ENCODE data around the gene PLEKHG3.
A peak's percentile ranks its signal among the peaks of the same experiment; 100 is the strongest.

The PLEKHG3 gene

GRCh38 chr14:64704143-64704742 is at the start of gene PLEKHG3:
Gene PLEKHG3, plus strand, starts transcription at chr14:64704424. Its CDS starts 23,208 bp downstream, at chr14:64727632.
- peak in 51 of 56 donors; percentile 18 to 86 (median 69) for DNase-seq

GRCh38 chr14:64654901-64655300 is 49.3 kb upstream of the PLEKHG3 start:
- no peak for DNase-seq

- no peak for DNase-seq
These were observed 47.2 kb upstream of the PLEKHG3 start for GRCh38 chr14:64656986-64657385.

GRCh38 chr14:64658201-64658600 is 46.0 kb upstream of the PLEKHG3 start:
- DNase-seq: no peak

DNA sequence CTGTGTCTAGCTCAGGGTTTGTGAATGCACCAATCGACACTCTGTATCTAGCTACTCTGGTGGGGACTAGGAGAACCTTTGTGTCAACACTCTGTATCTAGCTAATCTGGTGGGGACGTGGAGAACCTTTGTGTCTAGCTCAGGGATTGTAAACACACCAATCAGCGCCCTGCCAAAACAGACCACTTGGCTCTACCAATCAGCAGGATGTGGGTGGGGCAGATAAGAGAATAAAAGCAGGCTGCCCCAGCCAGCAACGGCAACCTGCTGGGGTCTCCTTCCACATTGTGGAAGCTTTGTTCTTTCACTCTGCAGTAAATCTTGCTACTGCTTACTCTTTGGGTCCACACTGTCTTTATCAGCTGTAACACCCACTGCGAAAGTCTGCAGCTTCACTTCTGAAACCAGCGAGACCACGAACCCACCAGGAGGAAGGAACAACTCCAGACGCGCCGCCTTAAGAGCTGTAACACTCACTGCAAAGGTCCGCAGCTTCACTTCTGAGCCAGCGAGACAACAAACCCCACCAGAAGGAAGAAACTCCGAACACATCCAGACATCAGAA is 45.4 kb upstream of the PLEKHG3 start:
- peak in 2 of 56 donors; percentile 6 to 16 for DNase-seq

GRCh38 chr14:64659366-64659765 is 44.9 kb upstream of the PLEKHG3 start:
- no peak for DNase-seq

DNA sequence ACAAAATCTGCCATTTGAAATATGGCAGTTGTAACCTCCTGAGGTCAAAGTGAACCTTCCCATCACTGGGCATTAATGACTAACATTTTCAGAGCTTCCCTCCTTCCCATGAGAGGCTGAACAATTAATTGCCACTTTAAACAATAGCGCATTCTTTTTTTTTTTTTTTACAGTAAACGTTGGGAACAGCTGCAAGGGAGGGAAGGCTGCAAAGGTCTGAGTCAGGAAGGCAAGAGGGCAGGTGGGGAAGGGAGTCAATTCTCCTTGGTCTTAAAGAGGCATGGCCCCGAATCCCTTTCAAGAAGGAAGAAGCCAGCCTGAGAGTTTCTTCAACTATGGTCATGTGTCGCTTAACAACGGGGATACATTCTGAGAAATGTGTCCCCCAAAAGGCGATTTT is 41.0 kb upstream of the PLEKHG3 start:
- no peak for DNase-seq

GRCh38 chr14:64671591-64671990 is 32.6 kb upstream of the PLEKHG3 start:
- DNase-seq: peak in 6 of 56 donors; percentile 11 to 52 (median 16)

DNA sequence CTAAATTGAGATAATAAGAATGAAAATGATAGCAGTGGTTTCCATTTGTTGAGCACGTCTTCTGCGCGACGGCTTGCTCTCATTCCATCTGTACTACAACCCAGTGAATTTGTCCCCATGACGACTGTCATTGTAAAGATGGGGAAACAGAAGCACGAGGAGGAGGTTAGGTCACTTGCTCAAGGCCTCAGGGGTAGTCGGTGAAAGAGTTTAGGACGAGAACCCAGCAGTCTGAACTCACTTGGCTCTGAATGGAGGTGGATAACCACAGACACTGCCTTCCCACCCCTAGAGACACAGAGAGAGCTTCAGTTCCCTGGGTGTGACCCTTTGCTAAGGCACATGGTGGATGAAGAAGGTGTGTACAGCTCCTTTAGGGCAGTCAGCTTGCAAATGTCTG is 30.9 kb upstream of the PLEKHG3 start:
- no peak for DNase-seq

GRCh38 chr14:64673748-64674147 is 30.5 kb upstream of the PLEKHG3 start:
- no peak for DNase-seq

- no peak for DNase-seq
These were observed 29.4 kb upstream of the PLEKHG3 start for GRCh38 chr14:64674829-64675228.

DNA sequence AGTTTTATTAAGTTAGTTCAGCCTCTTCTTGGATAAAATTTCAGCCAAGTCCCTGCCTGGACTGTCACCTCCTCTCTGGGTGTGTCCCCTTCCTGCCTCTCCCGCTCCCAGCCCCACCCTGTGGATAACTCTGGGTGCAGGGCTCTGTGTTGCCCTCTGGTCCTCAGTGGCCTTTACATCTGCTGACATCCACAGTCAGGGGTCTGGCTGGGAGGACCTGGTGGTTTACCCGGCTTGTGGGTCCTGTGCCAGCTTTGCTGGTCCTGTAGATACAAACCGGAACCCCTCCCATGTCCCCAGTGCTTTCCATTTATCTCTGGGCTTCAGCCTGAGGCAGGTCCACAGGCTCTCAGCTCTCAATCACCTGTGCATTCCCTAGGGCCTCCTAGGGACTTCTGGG is 28.9 kb upstream of the PLEKHG3 start:
- DNase-seq: no peak

DNA sequence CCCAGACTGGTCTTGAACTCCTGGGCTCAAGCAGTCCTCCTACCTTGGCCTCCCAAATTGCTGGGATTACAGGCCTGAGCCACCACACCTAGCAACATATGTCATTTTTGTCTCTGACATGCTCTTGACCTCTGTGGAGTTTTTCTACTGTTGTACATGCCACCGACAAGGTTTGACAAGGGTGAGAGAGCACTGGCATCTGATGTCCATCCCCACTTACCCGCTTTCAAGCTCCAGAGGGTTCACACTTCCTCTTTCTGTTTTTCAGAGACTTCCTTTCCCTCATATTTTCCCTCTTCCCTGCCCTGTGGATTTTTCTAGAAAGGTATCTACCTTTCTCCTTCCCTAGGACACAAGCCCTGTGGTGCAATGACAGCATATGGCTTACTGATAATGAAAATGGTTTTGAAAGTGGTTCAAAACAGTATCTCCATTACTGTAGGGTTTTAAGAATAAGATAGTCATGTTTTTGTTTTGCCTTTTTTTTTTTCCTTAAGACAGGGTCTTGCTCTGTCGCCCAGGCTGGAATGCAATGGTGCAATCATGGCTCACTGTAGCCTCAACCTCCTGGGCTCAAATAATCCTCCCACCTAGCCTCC is 27.7 kb upstream of the PLEKHG3 start:
- no peak for DNase-seq

DNA sequence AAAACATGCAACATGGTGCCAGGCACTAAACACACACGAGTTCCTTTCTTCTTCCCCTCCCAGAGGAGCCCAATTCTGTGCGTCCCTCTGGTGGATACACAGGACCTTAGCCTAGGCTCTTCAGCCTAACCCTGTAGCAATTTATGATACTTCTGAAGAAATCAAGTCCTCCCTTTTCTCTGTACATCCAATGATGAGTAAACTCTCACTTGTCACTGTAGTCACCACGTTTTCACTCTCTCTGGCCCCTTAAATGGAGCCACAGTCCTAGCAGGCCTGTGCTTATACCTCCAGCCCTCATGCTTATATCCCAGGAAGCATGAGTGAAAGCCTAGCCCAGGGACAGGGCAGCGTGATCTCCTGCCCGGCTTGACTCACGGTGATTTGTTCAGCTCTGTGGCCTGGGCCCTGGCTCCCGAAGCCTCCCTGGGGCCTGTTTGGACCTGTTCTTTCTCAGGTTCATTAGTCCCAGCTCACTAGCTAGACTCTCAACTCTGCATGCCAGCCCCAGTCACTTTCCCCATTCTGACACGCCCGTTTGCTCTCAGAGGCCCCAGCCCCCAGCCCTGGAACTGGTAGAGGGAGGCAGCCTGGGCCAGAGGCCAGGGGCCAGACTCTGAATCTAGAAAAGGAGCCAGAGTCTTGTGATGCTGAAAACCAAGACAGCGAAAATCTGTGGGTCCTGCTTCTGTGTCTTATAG is 24.1 kb upstream of the PLEKHG3 start:
- DNase-seq: peak in 21 of 56 donors; percentile 11 to 59 (median 36)

- no peak for DNase-seq
These were observed 23.5 kb upstream of the PLEKHG3 start for GRCh38 chr14:64680714-64681065.

GRCh38 chr14:64681796-64682710 is 22.2 kb upstream of the PLEKHG3 start:
- peak in 51 of 56 donors; percentile 35 to 87 (median 68) for DNase-seq

- DNase-seq: no peak
These were observed 21.4 kb upstream of the PLEKHG3 start for GRCh38 chr14:64682843-64683242.

DNA sequence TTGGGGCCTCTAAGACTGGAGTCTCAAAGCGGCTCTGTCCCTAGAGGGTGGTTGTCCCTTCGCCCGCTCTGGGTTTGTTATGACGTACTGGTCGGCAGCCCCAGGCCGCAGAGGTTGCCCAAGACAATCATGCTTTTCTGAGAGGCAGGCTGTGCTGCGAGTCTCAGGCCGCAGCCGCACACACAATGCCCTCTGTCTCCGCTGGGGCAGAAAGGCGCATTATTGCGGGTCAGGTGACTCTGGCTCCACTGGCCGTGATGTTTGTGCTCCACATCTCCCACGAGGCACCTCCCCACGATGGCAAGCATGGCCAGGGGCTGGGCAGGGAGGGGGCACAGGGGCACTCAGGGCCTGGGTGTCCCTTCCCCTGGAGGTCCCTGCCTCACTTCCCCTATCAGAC is 21.0 kb upstream of the PLEKHG3 start:
- peak in 55 of 56 donors; percentile 24 to 95 (median 83) for DNase-seq

- DNase-seq: peak in 9 of 56 donors; percentile 7 to 51 (median 21)
These were observed 20.1 kb upstream of the PLEKHG3 start for GRCh38 chr14:64684091-64684490.

DNA sequence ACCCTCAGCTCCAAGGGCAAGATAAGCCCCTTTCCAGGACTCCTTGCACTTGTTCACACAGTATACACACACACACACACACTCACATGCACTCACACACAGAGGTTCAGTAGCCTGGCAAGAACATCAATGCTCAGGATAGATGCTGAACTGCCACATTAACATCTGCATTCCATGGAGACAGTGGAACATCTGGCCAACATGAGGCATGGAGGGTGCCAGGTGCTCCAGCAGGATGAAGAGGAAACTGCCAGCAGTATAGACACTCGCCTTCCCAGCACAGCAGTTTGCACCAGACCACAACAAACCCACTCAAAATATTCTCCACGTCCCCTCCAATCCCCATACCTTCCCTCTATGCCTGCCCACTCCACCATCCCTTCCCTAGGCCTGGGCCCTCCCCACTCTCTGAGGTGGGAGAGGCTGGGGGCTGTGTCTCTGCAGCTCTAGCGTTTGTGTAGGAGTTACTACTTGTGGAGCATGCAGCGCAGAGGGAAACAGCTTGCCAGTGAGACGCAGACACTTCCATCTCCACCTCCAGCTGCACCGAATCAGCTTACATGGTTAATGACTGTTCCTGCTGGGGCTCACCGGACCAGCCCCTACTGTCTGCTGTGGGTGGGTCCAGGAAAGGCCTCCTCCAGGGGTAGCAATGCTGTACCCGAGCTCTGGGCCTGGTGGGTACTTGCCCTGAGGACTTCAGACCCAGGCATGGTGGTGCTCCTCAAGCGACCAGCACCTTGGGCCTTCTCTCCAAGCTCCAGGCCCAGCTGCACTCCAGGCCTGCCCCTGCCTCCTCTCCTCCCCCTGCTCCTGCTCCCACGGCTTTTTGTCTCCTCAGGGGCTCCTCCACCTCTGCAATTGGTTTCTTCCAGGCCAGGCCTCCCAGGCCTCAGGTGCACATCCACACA is 18.6 kb upstream of the PLEKHG3 start:
- DNase-seq: peak in 9 of 56 donors; percentile 11 to 31 (median 23)
